H1 (cell line): Measurements from ENCODE around the gene TEX9. TPM values are rescaled to one million over a fixed set of nuclear protein-coding genes. Genes with fewer than 3 reads are reported as not detected.

Experiments
- CHD7 ChIP-seq: fragments of 300-600 bp; sonication (generic); IDR thresholded peaks from 2 replicates; pipeline ENCODE4 v1.7.1; 2012; ENCODE audit warnings: low read length, moderate library complexity, mild to moderate bottlenecking, inconsistent platforms; ENCODE audit not compliant: insufficient replicate concordance
- E2F6 ChIP-seq: IDR thresholded peaks from 2 replicates; pipeline ENCODE4 v1.6.1; 2012; ENCODE audit warnings: inconsistent platforms
- EGR1 ChIP-seq: IDR thresholded peaks from 2 replicates; pipeline ENCODE4 v1.6.1; 2011; ENCODE audit warnings: low read depth, low read length, borderline replicate concordance
- EZH2 ChIP-seq: fragments of 200-600 bp; sonication (generic); IDR thresholded peaks from 2 replicates; pipeline ENCODE4 v1.7.1; 2012; ENCODE audit warnings: low read depth, mild to moderate bottlenecking, moderate library complexity, low read length, inconsistent platforms; ENCODE audit not compliant: severe bottlenecking
- SAP30 ChIP-seq: fragments of 300-600 bp; sonication (generic); IDR thresholded peaks from 2 replicates; pipeline ENCODE4 v1.7.1; 2012; ENCODE audit warnings: low read length, moderate library complexity, mild to moderate bottlenecking, inconsistent platforms; ENCODE audit not compliant: insufficient read depth, insufficient replicate concordance
- TBP ChIP-seq: IDR thresholded peaks from 2 replicates; pipeline ENCODE4 v1.6.1; 2011; ENCODE audit warnings: low read depth, low read length, improper control_type of control experiment
- polyA plus RNA-seq, 7 experiments: library from polyadenylated mRNA; depleted of rRNA in 3 of 7; stranded (reverse) in 5 of 7; unstranded in 2 of 7; fragments of >200 nt in 5 of 7; fragments of 200-250 nt in 2 of 7; gene quantifications; 1 replicate in 5 of 7; 2 replicates in 1 of 7; 4 replicates in 1 of 7; pipeline versions ENCODE4 v1.2.1 to v1.2.3, GENCODE V29; 2011 to 2013; ENCODE audit warnings: missing spikeins in 2 of 7, mixed read lengths in 2 of 7
- total RNA-seq: library from RNA; stranded (reverse); fragmentation: NEBNext Ultra II Directional; extraction: Animal tissue kit (Norgen Biotek cat#: 25700); gene quantifications from 2 replicates; pipeline ENCODE4 v1.2.1, GENCODE V29; 2021

The TEX9 gene
- total and polyA plus RNA-seq, 2 of the 8 experiments (the other 6 are each of a cell fraction or from before 2014, with no cell fraction given): 3.4 to 12.3 TPM

- TF ChIP-seq CHD7 (no peak), SAP30 (no peak), E2F6 (no peak), EZH2 (no peak), TBP (no peak), EGR1 (no peak)
- TF ChIP-seq, all 59 proteins: peak for 0
Observed at GRCh38 chr15:56320861-56321260, 44.4 kb upstream of the TEX9 start (continued).
